PC-3 (cell line): ENCODE measurements around the gene BIK. TPM values are rescaled to one million over a fixed set of nuclear protein-coding genes. Genes with fewer than 3 reads are reported as not detected.

ENCODE experiments used
- ATAC-seq: fragments of 200-7000 bp; cut with Tn5 transposase; 2 replicates; pipeline ENCODE4 v1.9.1; 2020; ENCODE audit warnings: mild to moderate bottlenecking, moderate library complexity
- BruUV-seq: library from RNA; stranded (reverse); fragments of 400-500 nt; replicated peaks from 2 replicates; lab custom pipeline; 2021; lab: Mats Ljungman, UMichigan
- CTCF ChIA-PET: fragments of 300-600 bp; sonication (Branson Sonifier 250); formaldehyde crosslinking; loops from one replicate; lab custom pipeline; 2022; ENCODE audit warnings: antibody characterized with exemption; lab: Charles Lee
- POLR2A ChIA-PET: fragments of 300-600 bp; sonication (Branson Sonifier 250); formaldehyde crosslinking; loops from one replicate; lab custom pipeline; 2022; ENCODE audit warnings: antibody characterized with exemption; ENCODE audit not compliant: unreplicated experiment; lab: Charles Lee
- DNase-seq: peaks from one replicate; pipeline ENCODE4 v3.0.0-alpha.2; 2015
- H2AFZ ChIP-seq: fragments of 300-600 bp; sonication (generic); 2 replicates; pipeline ENCODE4 v1.6.0; 2016; ENCODE audit warnings: antibody characterized with exemption, low read length
- H3F3A ChIP-seq: fragments of 300-600 bp; sonication (generic); one replicate; pipeline ENCODE4 v1.6.0; 2017; ENCODE audit warnings: antibody characterized with exemption, low read length, control low read depth, mild to moderate bottlenecking; ENCODE audit not compliant: unreplicated experiment
- H3K27ac ChIP-seq: fragments of 300-600 bp; sonication (generic); 2 replicates; pipeline ENCODE4 v1.5.1; 2016; ENCODE audit warnings: mild to moderate bottlenecking, low read length
- H3K27me3 ChIP-seq: fragments of 300-600 bp; sonication (generic); 2 replicates; pipeline ENCODE4 v1.6.1; 2016; ENCODE audit warnings: low read length, mixed read lengths
- H3K36me3 ChIP-seq: fragments of 300-600 bp; sonication (generic); 2 replicates; pipeline ENCODE4 v1.6.1; 2016; ENCODE audit warnings: low read depth, mixed run types, low read length, mixed read lengths
- H3K4me1 ChIP-seq: fragments of 300-600 bp; sonication (generic); 2 replicates; pipeline ENCODE4 v1.5.1; 2016; ENCODE audit warnings: low read length; ENCODE audit not compliant: insufficient read depth
- H3K4me2 ChIP-seq: fragments of 300-600 bp; sonication (generic); 2 replicates; pipeline ENCODE4 v1.6.0; 2016; ENCODE audit warnings: low read length
- H3K4me3 ChIP-seq: fragments of 300-600 bp; sonication (generic); 2 replicates; pipeline ENCODE4 v1.5.1; 2016; ENCODE audit warnings: mild to moderate bottlenecking, low read length, mixed read lengths
- H3K79me2 ChIP-seq: fragments of 300-600 bp; sonication (generic); 2 replicates; pipeline ENCODE4 v1.6.1; 2017; ENCODE audit warnings: low read length, mixed read lengths
- H3K9ac ChIP-seq: fragments of 300-600 bp; sonication (generic); 2 replicates; pipeline ENCODE4 v1.6.0; 2016; ENCODE audit warnings: mild to moderate bottlenecking, low read length
- H3K9me2 ChIP-seq: fragments of 300-600 bp; sonication (generic); replicated peaks from 2 replicates; pipeline ENCODE4 v1.6.1; 2016; ENCODE audit warnings: mixed run types, low read length, mixed read lengths
- H3K9me3 ChIP-seq: fragments of 300-600 bp; sonication (generic); 2 replicates; pipeline ENCODE4 v1.6.1; 2016; ENCODE audit warnings: low read length, mixed read lengths
- H4K20me1 ChIP-seq: fragments of 300-600 bp; sonication (generic); 2 replicates; pipeline ENCODE4 v1.6.1; 2016; ENCODE audit warnings: low read length, mixed read lengths
- EZH2 ChIP-seq: fragments of 300-600 bp; sonication (generic); IDR thresholded peaks from one replicate; pipeline ENCODE4 v1.6.1; 2017; ENCODE audit warnings: antibody characterized with exemption, mild to moderate bottlenecking, low read length; ENCODE audit not compliant: unreplicated experiment
- EZH2phosphoT487 ChIP-seq: fragments of 300-600 bp; sonication (generic); IDR thresholded peaks from 2 replicates; pipeline ENCODE4 v1.6.1; 2018; ENCODE audit warnings: mild to moderate bottlenecking, antibody characterized with exemption, low read length, borderline replicate concordance
- intact Hi-C: fragments of 100-400 bp; cut with micrococcal nuclease; formaldehyde crosslinking; loops from 2 replicates; pipeline ENCODE4 v1.9.0; 2023
- total RNA-seq: library from RNA; depleted of rRNA; stranded (reverse); fragments of >200 nt; gene quantifications from 2 replicates; pipeline ENCODE4 v1.2.3, GENCODE V29; 2014
- TF ChIP-seq, protein P1 (sequence below): fragments of 300-600 bp; sonication (generic); conservative IDR thresholded peaks from 2 replicates; pipeline ENCODE4 v1.5.1; 2017; ENCODE audit warnings: antibody characterized with exemption, low read depth, mild to moderate bottlenecking, low read length

Gene BIK
- total RNA-seq, 1 experiment from 2014 or later: 24.6 TPM

DNA sequence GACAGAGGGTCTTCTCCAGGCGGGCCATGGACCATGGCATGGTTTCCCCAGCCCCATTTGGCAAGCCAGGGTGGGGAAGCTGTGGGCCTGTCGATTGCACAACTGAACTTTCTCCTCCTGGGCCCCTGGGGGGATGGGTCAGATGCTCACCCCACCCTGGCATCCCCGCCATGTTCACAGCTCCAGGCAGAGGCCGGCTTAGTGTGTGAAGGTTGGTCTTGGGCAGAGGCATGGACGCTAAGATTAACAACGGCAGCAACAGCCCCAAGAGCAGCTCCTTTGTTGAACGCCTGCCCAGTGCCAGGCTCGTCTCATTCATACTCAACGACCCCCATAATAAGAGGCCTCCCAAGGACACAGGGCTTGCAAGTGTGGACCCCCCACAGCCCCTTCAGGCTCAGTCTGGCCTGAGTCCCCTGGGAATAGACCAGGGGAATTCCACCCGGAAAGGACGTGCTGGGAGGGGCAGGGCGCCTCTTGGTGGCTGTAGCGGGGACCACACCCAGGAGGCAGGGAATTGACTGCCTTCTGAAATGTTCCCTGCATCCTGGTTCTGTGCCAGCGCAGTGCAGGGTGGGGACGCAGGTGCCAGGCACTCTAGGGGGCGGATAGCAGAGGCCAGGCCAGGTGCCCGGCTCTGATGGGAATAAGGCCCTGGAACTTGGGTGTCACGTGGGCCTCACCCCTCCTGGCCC is 49.1 kb downstream of the BIK start:
- intact Hi-C loops: no loop called here
- POLR2A ChIA-PET: no interaction called here

DNA sequence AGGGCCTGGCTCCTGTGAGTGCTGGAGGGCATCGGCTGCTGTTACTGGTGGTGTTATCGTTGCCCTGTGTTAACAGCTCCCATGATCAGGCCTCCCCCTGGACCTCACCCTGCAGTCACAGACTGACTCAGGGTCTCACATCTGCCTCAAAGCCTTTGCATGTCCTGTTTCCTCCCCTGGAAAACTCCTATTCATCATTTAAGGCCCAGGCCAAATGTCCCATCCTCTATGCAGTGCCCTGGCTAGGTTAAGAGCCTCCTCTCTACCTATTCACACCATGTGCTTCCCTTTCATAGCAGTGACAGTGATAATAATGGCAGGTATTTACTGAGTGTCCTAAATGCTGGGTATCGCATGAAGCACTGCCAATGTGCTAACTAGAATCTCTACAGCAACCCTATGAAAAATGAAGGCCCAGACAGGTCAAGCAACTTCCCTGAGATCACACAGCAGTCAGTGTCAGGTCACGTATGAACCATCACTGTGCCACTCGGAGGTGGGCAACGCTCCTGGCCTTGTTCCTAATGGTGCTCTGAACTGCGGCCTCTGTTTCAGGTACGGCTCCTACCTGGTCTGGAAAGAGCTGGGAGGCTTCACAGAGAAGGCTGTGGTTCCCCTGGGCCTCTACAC is 50.1 kb downstream of the BIK start:
- no peak for TF ChIP-seq EZH2phosphoT487
- TF ChIP-seq, protein P1, sequence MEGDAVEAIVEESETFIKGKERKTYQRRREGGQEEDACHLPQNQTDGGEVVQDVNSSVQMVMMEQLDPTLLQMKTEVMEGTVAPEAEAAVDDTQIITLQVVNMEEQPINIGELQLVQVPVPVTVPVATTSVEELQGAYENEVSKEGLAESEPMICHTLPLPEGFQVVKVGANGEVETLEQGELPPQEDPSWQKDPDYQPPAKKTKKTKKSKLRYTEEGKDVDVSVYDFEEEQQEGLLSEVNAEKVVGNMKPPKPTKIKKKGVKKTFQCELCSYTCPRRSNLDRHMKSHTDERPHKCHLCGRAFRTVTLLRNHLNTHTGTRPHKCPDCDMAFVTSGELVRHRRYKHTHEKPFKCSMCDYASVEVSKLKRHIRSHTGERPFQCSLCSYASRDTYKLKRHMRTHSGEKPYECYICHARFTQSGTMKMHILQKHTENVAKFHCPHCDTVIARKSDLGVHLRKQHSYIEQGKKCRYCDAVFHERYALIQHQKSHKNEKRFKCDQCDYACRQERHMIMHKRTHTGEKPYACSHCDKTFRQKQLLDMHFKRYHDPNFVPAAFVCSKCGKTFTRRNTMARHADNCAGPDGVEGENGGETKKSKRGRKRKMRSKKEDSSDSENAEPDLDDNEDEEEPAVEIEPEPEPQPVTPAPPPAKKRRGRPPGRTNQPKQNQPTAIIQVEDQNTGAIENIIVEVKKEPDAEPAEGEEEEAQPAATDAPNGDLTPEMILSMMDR: no peak
- TF ChIP-seq EZH2: no peak
- no peak overlapping the region for H3K4me3 ChIP-seq
- no peak for ATAC-seq
- peaks cover 10% of the 10 kb centered on the region; the same call in 1 of the 2 replicates for H4K20me1 ChIP-seq
- POLR2A ChIA-PET: no interaction called here
- 0 out of 2 replicates have a peak, but pooled peaks cover under 1% of the 10 kb centered on the region for H3K4me1 ChIP-seq
- no TSS peak for BruUV-seq
- H3K79me2 ChIP-seq: peaks cover 25% of the 10 kb centered on the region
- no peak overlapping the region for H3K27ac ChIP-seq
- H2AFZ ChIP-seq: no peak overlapping the region
- DNase-seq: no peak
- no peaks in the 10 kb centered on the region; the same call in 1 of the 2 replicates for H3K36me3 ChIP-seq
- no peaks in the 10 kb centered on the region for H3F3A ChIP-seq
- H3K9me3 ChIP-seq: no peaks in the 10 kb centered on the region
- H3K9me2 ChIP-seq: no peaks in the 10 kb centered on the region
- no peak overlapping the region for H3K9ac ChIP-seq
- H3K4me2 ChIP-seq: no peak overlapping the region
- CTCF ChIA-PET: interaction anchor here (0.6 kb wide), 1 partner anchor 68 kb away, joined by 6 read pairs; no protein-coding TSS in a partner anchor
- intact Hi-C loops: no loop called here
- no peaks in the 10 kb centered on the region for H3K27me3 ChIP-seq

More for the DNA sequence above, 49.1 kb downstream of the BIK start:
- Histone ChIP-seq H3K79me2 (peaks cover 35% of the 10 kb centered on the region), H3K27ac (no peak overlapping the region), H3K9me3 (no peaks in the 10 kb centered on the region), H3K4me1 (0 out of 2 replicates have a peak, but pooled peaks cover 5% of the 10 kb centered on the region), H3K36me3 (no peaks in the 10 kb centered on the region; the same call in 1 of the 2 replicates), H3K9me2 (no peaks in the 10 kb centered on the region), H3K9ac (no peak overlapping the region), H4K20me1 (peaks cover 10% of the 10 kb centered on the region; the same call in 1 of the 2 replicates), H3F3A (no peaks in the 10 kb centered on the region), H2AFZ (no peak overlapping the region), H3K4me2 (no peak overlapping the region), H3K27me3 (no peaks in the 10 kb centered on the region), H3K4me3 (no peak overlapping the region)
- no TSS peak for BruUV-seq
- DNase-seq: no peak
- TF ChIP-seq EZH2phosphoT487 (no peak), EZH2 (no peak)
- TF ChIP-seq, protein P1: peak; percentile 33; the same call in 1 of the 2 replicates
- CTCF ChIA-PET: no interaction called here
- no peak for ATAC-seq
